ENCODE data around the gene RPL41. TPM values are rescaled to one million over a fixed set of nuclear protein-coding genes. Genes with fewer than 3 reads are reported as not detected.

The RPL41 gene
- total RNA-seq, 1 experiment from 2014 or later, result 4,637 TPM

- no peak overlapping the region; a peak in 1 of 7 replicates for H3K27ac Mint-ChIP-seq
- H3K23ac ChIP-seq (ENCODE audit: insufficient read length, low read depth, low read length), result no peak overlapping the region
- H3K9me3 Mint-ChIP-seq, result no peaks in the 10 kb centered on the region
Measured at GRCh38 chr12:56082382-56082781, 34.1 kb upstream of the RPL41 start.

More at GRCh38 chr12:56082382-56082781, 34.1 kb upstream of the RPL41 start:
- H2BK20ac ChIP-seq (ENCODE audit: low read depth, low read length, poor library complexity, severe bottlenecking), result no peak overlapping the region
- H3K18ac ChIP-seq (ENCODE audit: insufficient read length, low read depth, low read length), result no peak overlapping the region
- no CpG with 5 or more reads among the region's 2 CpGs for WGBS (ENCODE audit: extremely low coverage, insufficient read length, low lambda C conversion rate)
- H4K8ac ChIP-seq (replicated peaks; ENCODE audit: insufficient read length, low read depth, low read length), result no peak overlapping the region
- H3K79me1 ChIP-seq (ENCODE audit: insufficient read depth, low read depth, low read length, poor library complexity, severe bottlenecking), result no peaks in the 10 kb centered on the region
- no peak overlapping the region for H4K91ac ChIP-seq (ENCODE audit: insufficient read length, low read depth, low read length)
- no peak for TF ChIP-seq CTCF (conservative IDR thresholded peaks at IDR 0.05)
- H2AK5ac ChIP-seq (ENCODE audit: insufficient read length, low read length), result no peak overlapping the region
- no peak overlapping the region for H3K4ac ChIP-seq (ENCODE audit: low read depth, low read length)
- no peak for DNase-seq
- H2AFZ ChIP-seq (ENCODE audit: low read length), result no peak overlapping the region
- Mint-ChIP-seq H3K4me3 (no peak overlapping the region; a peak in 1 of 5 replicates), H3K27me3 (ENCODE audit: low read depth) (no peaks in the 10 kb centered on the region), H3K4me1 (peaks cover 19 to 25% of the 10 kb centered on the region in 2 experiments), H3K36me3 (ENCODE audit: insufficient read depth in 1 of 3, low read depth in 3 of 3) (peaks cover 20 to 36% (median 33%) of the 10 kb centered on the region in 3 experiments)
- H3K14ac ChIP-seq (ENCODE audit: insufficient read depth, low read length), result no peak overlapping the region
- no peak overlapping the region for H2BK120ac ChIP-seq (ENCODE audit: low read depth, low read length, poor library complexity, severe bottlenecking)
- 0 out of 2 replicates have a peak, but pooled peaks cover 4% of the 10 kb centered on the region for H3K4me1 ChIP-seq (ENCODE audit: insufficient read depth, low read length)
- no peak overlapping the region for H2BK12ac ChIP-seq (ENCODE audit: insufficient read length, low read depth, low read length)
- no peak overlapping the region for H3K27ac ChIP-seq (ENCODE audit: insufficient read length, low read depth, low read length)
- no peak overlapping the region for H4K5ac ChIP-seq (ENCODE audit: insufficient read length, low read depth, low read length)
- no peaks in the 10 kb centered on the region for H4K20me1 ChIP-seq (ENCODE audit: control insufficient read depth, insufficient read depth, insufficient read length)
- H2BK5ac ChIP-seq (ENCODE audit: insufficient read length, low read length), result no peak overlapping the region
- no peak overlapping the region for H3K56ac ChIP-seq (ENCODE audit: insufficient read length, low read depth, low read length)
- H2BK15ac ChIP-seq (ENCODE audit: low read depth, low read length), result no peak overlapping the region
- H3K4me2 ChIP-seq (ENCODE audit: insufficient read depth, insufficient read length, low read length), result no peak overlapping the region
- H3K79me2 ChIP-seq (ENCODE audit: insufficient read depth, low read length), result peaks cover 7% of the 10 kb centered on the region; the same call in 1 of the 2 replicates
- no peaks in the 10 kb centered on the region; the same call in 1 of the 2 replicates for H3K27me3 ChIP-seq (ENCODE audit: insufficient read depth, low read length)
- no peaks in the 10 kb centered on the region for H3K9me3 ChIP-seq (ENCODE audit: control insufficient read depth, low read depth, low read length)
- peaks cover 13% of the 10 kb centered on the region for H3K23me2 ChIP-seq (ENCODE audit: insufficient read length, low read depth, low read length, poor library complexity, severe bottlenecking)
- no peak overlapping the region for H3K9ac ChIP-seq (ENCODE audit: extremely low read depth, insufficient read length, low read length)
- no peak overlapping the region for H3T11ph ChIP-seq (ENCODE audit: low read length)
